Astrocyte (in vitro differentiated cells and primary cell): ENCODE results near the gene IP6K2. TPM values are rescaled to one million over a fixed set of nuclear protein-coding genes. Genes with fewer than 3 reads are reported as not detected.
A peak's percentile ranks its signal among the peaks of the same experiment; 100 is the strongest.
"Not testable (repeated sequence)": the region's sequence is repeated elsewhere in the genome, so short reads cannot be mapped to it uniquely, and the experiment has no call there.

Experiments used
- DNase-seq: peaks from one replicate; pipeline ENCODE4 v3.0.0-alpha.2; 2010; ENCODE audit warnings: low read depth
- FAIRE-seq: peaks from 2 replicates; lab custom pipeline; 2011; peaks lifted over from hg19 to GRCh38; lab: Jason Lieb, UNC
- H2AFZ ChIP-seq: 2 replicates; pipeline ENCODE4 v1.6.0; 2012; ENCODE audit warnings: low read depth, low read length, inconsistent platforms
- H3K27ac ChIP-seq: 2 replicates; pipeline ENCODE4 v1.5.1; 2011; ENCODE audit warnings: low read depth, low read length, inconsistent platforms
- H3K27me3 ChIP-seq: 2 replicates; pipeline ENCODE4 v1.6.0; 2011; ENCODE audit warnings: low read length, inconsistent platforms; ENCODE audit not compliant: insufficient read depth
- H3K36me3 ChIP-seq: 2 replicates; pipeline ENCODE4 v1.5.1; 2011; ENCODE audit warnings: low read length, inconsistent platforms; ENCODE audit not compliant: insufficient read depth
- H3K4me1 ChIP-seq: 2 replicates; pipeline ENCODE4 v1.5.1; 2011; ENCODE audit warnings: low read length, inconsistent platforms; ENCODE audit not compliant: insufficient read depth
- H3K4me2 ChIP-seq: 2 replicates; pipeline ENCODE4 v1.6.0; 2012; ENCODE audit warnings: low read length, inconsistent platforms
- H3K4me3 ChIP-seq: 2 replicates; pipeline ENCODE4 v1.5.1; 2011; ENCODE audit warnings: low read depth, mild to moderate bottlenecking, low read length, inconsistent platforms; ENCODE audit not compliant: insufficient read depth
- H3K79me2 ChIP-seq: 2 replicates; pipeline ENCODE4 v1.6.0; 2012; ENCODE audit warnings: mild to moderate bottlenecking, low read length, inconsistent platforms; ENCODE audit not compliant: insufficient read depth
- H3K9ac ChIP-seq: 2 replicates; pipeline ENCODE4 v1.6.0; 2012; ENCODE audit warnings: mild to moderate bottlenecking, low read length, inconsistent platforms
- H3K9me3 ChIP-seq: 2 replicates; pipeline ENCODE4 v1.5.1; 2012; ENCODE audit warnings: low read depth, mild to moderate bottlenecking, low read length, inconsistent platforms; ENCODE audit not compliant: insufficient read depth
- H4K20me1 ChIP-seq: 2 replicates; pipeline ENCODE4 v1.6.0; 2012; ENCODE audit warnings: low read length, inconsistent platforms; ENCODE audit not compliant: insufficient read depth
- H3K27ac Mint-ChIP-seq: one replicate; pipeline ENCODE4 v1.8.0; 2021; ENCODE audit warnings: mild to moderate bottlenecking, mixed read lengths; ENCODE audit not compliant: unreplicated experiment
- H3K27me3 Mint-ChIP-seq: one replicate; pipeline ENCODE4 v1.8.0; 2021; ENCODE audit warnings: low read depth, mixed read lengths; ENCODE audit not compliant: unreplicated experiment
- H3K36me3 Mint-ChIP-seq: one replicate; pipeline ENCODE4 v1.8.0; 2021; ENCODE audit warnings: low read depth, mixed read lengths; ENCODE audit not compliant: unreplicated experiment
- H3K4me1 Mint-ChIP-seq: one replicate; pipeline ENCODE4 v1.8.0; 2021; ENCODE audit warnings: low read depth, mixed read lengths; ENCODE audit not compliant: unreplicated experiment
- H3K4me3 Mint-ChIP-seq: one replicate; pipeline ENCODE4 v1.8.0; 2021; ENCODE audit warnings: mild to moderate bottlenecking, moderate library complexity, mixed read lengths; ENCODE audit not compliant: unreplicated experiment
- H3K9me3 Mint-ChIP-seq: one replicate; pipeline ENCODE4 v1.8.0; 2021; ENCODE audit warnings: mild to moderate bottlenecking, mixed read lengths; ENCODE audit not compliant: unreplicated experiment
- CTCF ChIP-seq: IDR thresholded peaks from 2 replicates; pipeline ENCODE4 v1.5.1; 2011; ENCODE audit warnings: low read depth, mild to moderate bottlenecking, inconsistent platforms, low read length, moderate library complexity; ENCODE audit not compliant: insufficient read depth
- EZH2 ChIP-seq: IDR thresholded peaks from 2 replicates; pipeline ENCODE4 v1.6.1; 2012; ENCODE audit warnings: mild to moderate bottlenecking, low read length, inconsistent platforms; ENCODE audit not compliant: insufficient read depth
- total RNA-seq: library from RNA; stranded (reverse); gene quantifications from 2 replicates; pipeline ENCODE4 v1.2.1, GENCODE V29; 2021

IP6K2 gene
- total RNA-seq, 1 donor from 2014 or later: 104 TPM

DNA sequence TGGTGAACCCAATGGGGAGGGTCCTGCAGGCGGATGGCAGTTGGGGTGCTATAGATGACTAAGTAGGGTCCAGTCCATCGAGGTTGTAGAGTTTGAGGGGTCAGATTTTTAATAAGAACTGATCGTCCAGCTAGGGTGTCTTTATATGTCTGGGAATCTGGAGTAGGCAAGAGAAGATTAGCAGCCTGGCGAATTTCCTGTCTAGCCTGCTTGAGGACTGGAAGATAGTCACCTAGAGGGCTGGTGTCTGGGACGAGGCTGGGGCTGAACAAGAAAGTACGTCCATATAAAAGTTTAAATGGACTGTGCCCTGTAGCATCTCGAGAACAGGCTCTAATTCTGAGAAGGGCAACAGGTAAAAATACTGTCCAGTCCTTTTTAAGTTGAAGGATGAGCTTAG is 6.7 kb upstream of the IP6K2 start:
- TF ChIP-seq EZH2 (no peak), CTCF (no peak)
- Histone ChIP-seq H3K79me2 (no peaks in the 10 kb centered on the region), H3K9ac (no peak overlapping the region), H3K4me3 (no peak overlapping the region), H3K27me3 (no peaks in the 10 kb centered on the region), H3K36me3 (no peaks in the 10 kb centered on the region), H3K9me3 (no peaks in the 10 kb centered on the region), H3K27ac (no peak overlapping the region), H3K4me1 (no peaks in the 10 kb centered on the region), H3K4me2 (no peak overlapping the region), H4K20me1 (no peaks in the 10 kb centered on the region), H2AFZ (no peak overlapping the region)
- Mint-ChIP-seq H3K4me1 (no peaks in the 10 kb centered on the region), H3K27ac (no peak overlapping the region), H3K27me3 (peaks cover 5% of the 10 kb centered on the region), H3K36me3 (no peaks in the 10 kb centered on the region), H3K4me3 (no peak overlapping the region), H3K9me3 (no peaks in the 10 kb centered on the region)
- DNase-seq (no peak), FAIRE-seq (no peak)

DNA sequence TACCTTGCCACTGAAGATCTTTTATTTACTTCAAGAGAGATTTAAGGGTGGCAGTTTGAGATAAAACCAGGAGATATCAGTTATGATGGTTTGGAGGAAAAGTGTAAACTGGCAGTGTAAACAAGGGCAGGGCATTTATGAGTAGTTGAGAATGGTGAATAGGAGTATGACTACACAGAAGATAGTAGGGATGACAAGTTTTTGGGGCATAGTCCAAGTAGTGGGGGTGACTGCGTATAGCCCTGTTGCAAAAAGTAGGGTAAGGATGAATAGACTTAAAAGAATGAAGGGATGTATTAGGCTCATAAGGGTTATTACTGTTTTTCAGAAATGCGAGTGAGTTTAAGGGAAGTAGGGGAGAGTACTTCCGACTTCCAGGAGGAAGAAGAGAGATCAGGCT is 6.3 kb upstream of the IP6K2 start:
- not testable (repeated sequence) for H3K4me1 Mint-ChIP-seq, H3K4me3 ChIP-seq, H3K4me1 ChIP-seq, FAIRE-seq, H4K20me1 ChIP-seq, DNase-seq, H3K36me3 ChIP-seq, H3K27ac Mint-ChIP-seq, H3K9me3 ChIP-seq, H3K9ac ChIP-seq, H3K27me3 Mint-ChIP-seq, H3K79me2 ChIP-seq, H3K4me2 ChIP-seq, H3K9me3 Mint-ChIP-seq, H3K27me3 ChIP-seq, H3K36me3 Mint-ChIP-seq, H2AFZ ChIP-seq, H3K4me3 Mint-ChIP-seq, H3K27ac ChIP-seq

DNA sequence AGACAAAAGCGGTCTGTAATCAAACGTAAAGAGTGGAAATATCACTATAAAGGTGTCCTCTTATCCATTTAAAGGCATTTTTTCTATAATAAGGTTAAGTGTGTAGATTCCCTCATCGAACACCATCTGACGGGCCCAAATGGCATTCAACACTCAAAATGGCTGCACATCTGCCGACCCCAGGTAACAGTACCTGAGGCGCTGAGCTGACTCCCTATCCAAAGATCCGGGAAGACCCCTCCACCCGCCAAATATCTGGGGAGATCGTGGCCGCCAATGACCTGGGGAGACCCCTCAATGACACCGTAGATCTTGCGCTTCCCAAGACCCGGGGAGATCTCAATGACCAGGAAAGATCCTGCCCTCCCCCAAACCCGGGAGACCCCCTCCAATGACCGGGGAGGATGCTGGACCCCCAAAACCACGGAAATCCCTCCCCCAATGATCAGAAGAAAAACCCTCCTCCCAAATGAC is 476 bp downstream of the IP6K2 start:
- no peak for FAIRE-seq

More for the DNA sequence above, 476 bp downstream of the IP6K2 start:
- DNase-seq: no peak
- H3K4me3 Mint-ChIP-seq: peak overlapping the region; percentile 100
- Histone ChIP-seq H3K4me1 (peaks cover 10% of the 10 kb centered on the region), H3K79me2 (peaks cover 55% of the 10 kb centered on the region), H3K9ac (peak overlapping the region; percentile 100), H3K9me3 (no peaks in the 10 kb centered on the region), H3K27me3 (no peaks in the 10 kb centered on the region), H3K4me3 (peak overlapping the region; percentile 98), H4K20me1 (peaks cover 46% of the 10 kb centered on the region), H2AFZ (peak overlapping the region; percentile 54), H3K27ac (peak overlapping the region; percentile 96), H3K36me3 (peaks cover 11% of the 10 kb centered on the region), H3K4me2 (peak overlapping the region; percentile 84)
- no peaks in the 10 kb centered on the region for H3K9me3 Mint-ChIP-seq
- peaks cover 7% of the 10 kb centered on the region for H3K36me3 Mint-ChIP-seq
- TF ChIP-seq CTCF: no peak
- no peak for TF ChIP-seq EZH2
- H3K27me3 Mint-ChIP-seq: no peaks in the 10 kb centered on the region
- peak overlapping the region; percentile 100 for H3K27ac Mint-ChIP-seq
- peaks cover 14% of the 10 kb centered on the region for H3K4me1 Mint-ChIP-seq
